ENCODE data around the gene APOBEC3F. TPM values are rescaled to one million over a fixed set of nuclear protein-coding genes. Genes with fewer than 3 reads are reported as not detected.
A peak's percentile ranks its signal among the peaks of the same experiment; 100 is the strongest.
"Not testable (repeated sequence)": the region's sequence is repeated elsewhere in the genome, so short reads cannot be mapped to it uniquely, and the experiment has no call there.

APOBEC3F gene
- total RNA-seq, 2 experiments from 2014 or later, result 33.4 to 34.9 TPM

DNA sequence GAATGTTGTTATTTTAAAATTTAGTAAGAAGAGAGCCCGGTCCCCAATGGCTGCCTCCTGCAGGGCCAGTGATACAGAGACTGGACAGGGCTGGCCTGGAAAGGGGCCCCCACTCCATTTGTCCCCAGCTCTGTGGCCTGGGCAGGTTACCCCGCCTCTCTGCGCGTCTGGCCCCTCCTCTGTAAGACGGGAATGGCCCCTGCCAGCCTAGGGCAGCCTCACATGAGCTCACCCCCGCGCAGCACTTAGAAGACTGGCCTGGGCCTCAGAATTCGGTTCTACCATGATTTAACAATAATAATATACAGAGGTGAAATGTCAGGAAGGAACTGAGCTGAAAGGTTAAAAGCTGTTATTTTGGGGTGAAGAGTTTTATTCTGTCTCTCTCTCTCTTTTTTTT is 37.7 kb downstream of the APOBEC3F start:
- Mint-ChIP-seq H3K4me1 (ENCODE audit: low read depth) (peaks cover 46% of the 10 kb centered on the region), H3K27ac (peak overlapping the region; percentile 93), H3K27me3 (no peaks in the 10 kb centered on the region), H3K4me3 (peak overlapping the region; percentile 93), H3K36me3 (peaks cover 22% of the 10 kb centered on the region), H3K9me3 (no peaks in the 10 kb centered on the region)
- ChIA-PET CTCF (interaction anchor here (0.6 to 1.0 kb wide), 5 partner anchors 14 to 208 kb away, joined by 3 to 6 read pairs (median 4); no protein-coding TSS in a partner anchor), POLR2A (interaction anchor here (0.7 to 1.3 kb wide), 7 partner anchors 10 to 71 kb away, joined by 3 to 5 read pairs (median 3); no protein-coding TSS in a partner anchor)
- DNase-seq, result no peak
- intact Hi-C loops (cut with micrococcal nuclease), result no loop called here

DNA sequence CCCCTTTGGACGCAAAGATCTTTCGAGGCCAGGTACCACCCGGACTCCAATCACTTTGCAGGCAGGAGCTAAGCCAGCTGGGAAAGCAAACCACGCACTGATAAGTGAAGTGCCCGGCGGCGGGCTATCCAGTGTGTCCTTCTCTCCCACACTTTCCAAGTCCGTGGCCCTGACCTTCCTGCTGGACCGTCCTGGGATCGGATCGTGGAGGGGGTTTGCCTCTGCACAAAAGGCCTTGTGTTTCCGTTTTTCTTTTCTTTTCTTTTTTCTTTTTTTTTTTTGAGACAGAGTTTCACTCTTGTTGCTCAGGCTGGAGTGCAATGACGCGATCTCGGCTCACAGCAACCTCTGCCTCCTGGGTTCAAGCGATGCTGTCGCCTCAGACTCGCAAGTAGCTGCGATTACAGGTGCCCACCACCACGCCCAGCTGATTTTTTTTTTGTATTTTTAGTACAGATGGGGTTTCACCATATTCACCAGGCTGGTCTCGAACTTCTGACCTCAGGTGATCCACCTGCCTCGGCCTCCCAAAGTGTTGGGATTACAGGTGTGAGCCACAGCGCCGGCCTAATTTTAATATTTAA is 38.5 kb downstream of the APOBEC3F start:
- intact Hi-C loops (cut with micrococcal nuclease); H3K27me3 Mint-ChIP-seq; DNase-seq; H3K9me3 Mint-ChIP-seq: not testable (repeated sequence)
- Mint-ChIP-seq H3K36me3 (peaks cover 22% of the 10 kb centered on the region), H3K27ac (peak overlapping the region; percentile 93), H3K4me3 (peak overlapping the region; percentile 93), H3K4me1 (ENCODE audit: low read depth) (peaks cover 50% of the 10 kb centered on the region)
- ChIA-PET POLR2A (interaction anchor here (0.9 to 1.2 kb wide), 3 partner anchors 9 to 70 kb away, joined by 3 to 5 read pairs (median 4); no protein-coding TSS in a partner anchor), CTCF (interaction anchor here (0.7 to 1.0 kb wide), 3 partner anchors 34 to 209 kb away, joined by 3 to 6 read pairs (median 3); no protein-coding TSS in a partner anchor)

DNA sequence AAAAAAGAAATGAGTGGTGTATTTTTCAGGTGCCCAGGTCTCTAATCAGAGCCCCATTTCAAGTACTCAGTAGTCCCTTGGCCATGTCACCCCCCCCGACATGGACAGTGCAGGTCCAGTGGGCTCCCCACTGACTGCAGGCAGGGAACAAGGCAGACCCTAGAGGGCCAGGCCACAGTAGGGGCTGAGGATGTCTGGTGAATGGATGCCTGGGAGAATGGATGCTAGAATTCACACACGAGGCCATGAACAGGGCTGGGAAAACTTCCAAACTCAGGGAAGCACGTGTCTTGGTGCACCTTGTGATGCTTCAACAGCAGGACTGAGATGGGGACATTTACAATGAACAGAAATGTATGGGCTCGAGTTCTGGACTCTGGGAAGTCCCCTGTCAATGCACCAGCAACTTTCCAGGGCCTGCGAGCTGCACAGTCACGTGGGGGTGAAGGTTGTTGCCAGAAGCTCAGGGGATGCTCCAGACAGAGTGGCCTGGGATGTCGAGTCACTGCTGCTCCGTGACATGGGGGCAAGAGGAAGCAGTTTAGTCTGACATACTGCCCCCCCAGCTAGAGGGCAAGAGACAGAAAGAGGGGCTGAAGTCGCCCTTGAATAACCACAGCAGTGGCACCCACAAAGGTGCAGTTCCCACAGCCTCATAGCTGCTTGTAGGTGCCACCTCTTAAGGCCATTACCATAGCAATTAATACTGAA is 39.5 kb downstream of the APOBEC3F start:
- POLR2A ChIA-PET, result no interaction called here
- Mint-ChIP-seq H3K9me3 (no peaks in the 10 kb centered on the region), H3K27me3 (no peaks in the 10 kb centered on the region), H3K4me1 (ENCODE audit: low read depth) (peaks cover 50% of the 10 kb centered on the region), H3K27ac (peak overlapping the region; percentile 39), H3K36me3 (peaks cover 23% of the 10 kb centered on the region), H3K4me3 (peak overlapping the region; percentile 13)
- DNase-seq, result no peak
- intact Hi-C loops (cut with micrococcal nuclease), result loop anchor here (5.0 kb wide), 1 partner anchor 37 kb away; no protein-coding TSS in a partner anchor
- CTCF ChIA-PET, result interaction anchor here (1.0 kb wide), 2 partner anchors 211 to 311 kb away, joined by 3 to 4 read pairs; no protein-coding TSS in a partner anchor

DNA sequence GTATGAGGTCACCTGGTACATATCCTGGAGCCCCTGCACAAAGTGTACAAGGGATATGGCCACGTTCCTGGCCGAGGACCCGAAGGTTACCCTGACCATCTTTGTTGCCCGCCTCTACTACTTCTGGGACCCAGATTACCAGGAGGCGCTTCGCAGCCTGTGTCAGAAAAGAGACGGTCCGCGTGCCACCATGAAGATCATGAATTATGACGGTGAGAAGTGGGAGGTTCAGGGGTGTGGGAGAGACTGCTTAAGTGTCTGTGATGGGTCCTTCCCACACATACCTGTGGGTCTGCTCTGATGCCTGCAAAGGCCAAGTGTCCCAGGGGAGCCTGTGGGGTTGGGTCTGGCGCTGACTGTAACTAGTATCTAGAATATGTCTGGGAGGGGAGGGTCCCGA is 40.4 kb downstream of the APOBEC3F start:
- Mint-ChIP-seq H3K4me3 (no peak overlapping the region), H3K27ac (peak overlapping the region; percentile 68), H3K27me3 (no peaks in the 10 kb centered on the region), H3K9me3 (no peaks in the 10 kb centered on the region), H3K36me3 (peaks cover 24% of the 10 kb centered on the region), H3K4me1 (ENCODE audit: low read depth) (peaks cover 50% of the 10 kb centered on the region)
- ChIA-PET POLR2A (no interaction called here), CTCF (interaction anchor here (1.0 to 1.1 kb wide), 3 partner anchors 211 to 312 kb away, joined by 3 to 4 read pairs (median 3); no protein-coding TSS in a partner anchor)
- DNase-seq, result no peak
- intact Hi-C loops (cut with micrococcal nuclease), result loop anchor here (5.0 kb wide), 1 partner anchor 36 kb away; no protein-coding TSS in a partner anchor

DNA sequence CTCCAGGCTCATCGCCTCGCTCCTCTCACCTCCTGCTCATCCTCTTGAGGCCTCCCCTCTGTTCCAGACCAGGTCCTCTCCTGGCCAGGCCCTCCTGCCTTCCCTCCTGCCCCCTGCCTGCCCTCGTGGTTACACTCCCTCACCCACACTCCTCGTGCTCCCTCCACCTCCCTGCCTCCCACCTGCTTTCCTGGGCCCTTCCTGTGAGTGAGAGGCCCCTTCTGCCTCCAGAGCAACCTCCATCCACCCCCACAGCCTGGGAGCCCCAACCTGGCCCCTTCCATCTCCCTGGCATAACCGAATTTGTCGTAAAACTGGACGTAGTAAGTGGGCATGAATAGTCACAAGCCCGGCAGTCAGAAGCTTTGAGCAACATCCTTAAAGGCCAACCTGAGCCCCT is 40.9 kb downstream of the APOBEC3F start:
- H3K9me3 Mint-ChIP-seq, result no peaks in the 10 kb centered on the region
- peaks cover 51% of the 10 kb centered on the region for H3K4me1 Mint-ChIP-seq (ENCODE audit: low read depth)
- no peak for DNase-seq
- CTCF ChIA-PET, result interaction anchor here (1.1 kb wide), 1 partner anchor 212 kb away, joined by 3 read pairs; no protein-coding TSS in a partner anchor
- H3K4me3 Mint-ChIP-seq, result no peak overlapping the region
- intact Hi-C loops (cut with micrococcal nuclease), result loop anchor here (5.0 kb wide), 1 partner anchor 36 kb away; no protein-coding TSS in a partner anchor
- H3K36me3 Mint-ChIP-seq, result peaks cover 28% of the 10 kb centered on the region
- peak overlapping the region; percentile 66 for H3K27ac Mint-ChIP-seq
- H3K27me3 Mint-ChIP-seq, result no peaks in the 10 kb centered on the region
- POLR2A ChIA-PET, result interaction anchor here (0.7 kb wide), 1 partner anchor 116 kb away, joined by 3 read pairs; no protein-coding TSS in a partner anchor

DNA sequence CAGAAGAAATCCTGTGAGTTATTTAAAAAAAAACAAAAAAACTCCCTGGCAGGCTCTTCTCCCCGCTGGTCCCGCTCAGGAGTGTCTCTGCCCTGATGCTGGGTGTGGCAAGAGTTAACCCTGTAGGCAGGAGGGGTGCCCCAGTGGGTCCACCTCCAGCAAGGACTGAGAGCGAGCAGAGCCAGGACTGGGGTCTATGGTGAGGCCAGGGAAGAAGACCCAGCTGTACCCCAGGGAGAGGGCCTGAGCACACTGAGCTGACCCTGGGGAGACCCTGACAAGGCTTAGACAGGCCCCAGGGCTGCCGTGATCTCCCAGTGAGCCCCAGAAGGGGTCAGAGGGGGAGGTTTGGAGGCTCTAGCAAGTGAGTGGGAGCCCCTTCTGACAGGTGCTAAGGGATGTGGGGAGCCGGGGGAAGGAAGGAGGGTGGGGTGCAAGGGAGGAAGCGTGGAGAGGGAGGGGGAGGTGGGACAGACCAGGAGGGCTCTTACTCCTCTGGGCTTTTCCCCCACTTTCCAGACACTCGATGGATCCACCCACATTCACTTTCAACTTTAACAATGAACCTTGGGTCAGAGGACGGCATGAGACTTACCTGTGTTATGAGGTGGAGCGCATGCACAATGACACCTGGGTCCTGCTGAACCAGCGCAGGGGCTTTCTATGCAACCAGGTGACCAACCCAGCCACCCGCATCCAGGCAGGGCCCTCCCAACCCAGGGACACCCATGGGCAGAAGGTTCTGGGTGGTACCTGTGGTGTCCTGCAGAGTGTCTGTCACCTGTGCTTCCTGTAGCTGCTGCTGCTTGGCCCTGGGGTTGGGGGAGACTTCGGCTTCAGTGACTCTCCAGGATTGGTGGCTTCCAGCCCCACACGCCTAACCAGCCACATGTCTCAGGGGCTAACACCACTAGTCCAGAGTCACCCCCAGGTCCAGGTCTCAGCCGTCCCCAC is 42.8 kb downstream of the APOBEC3F start:
- Mint-ChIP-seq H3K27me3 (no peaks in the 10 kb centered on the region), H3K9me3 (no peaks in the 10 kb centered on the region), H3K27ac (no peak overlapping the region), H3K4me1 (ENCODE audit: low read depth) (peaks cover 56% of the 10 kb centered on the region), H3K4me3 (no peak overlapping the region), H3K36me3 (peaks cover 29% of the 10 kb centered on the region)
- POLR2A ChIA-PET, result interaction anchor here (0.5 kb wide), 1 partner anchor 32 kb away, joined by 3 read pairs; no protein-coding TSS in a partner anchor
- intact Hi-C loops (cut with micrococcal nuclease), result loop anchor here (5.0 kb wide), 1 partner anchor 34 kb away; no protein-coding TSS in a partner anchor
- CTCF ChIA-PET, result no interaction called here
- no peak for DNase-seq

DNA sequence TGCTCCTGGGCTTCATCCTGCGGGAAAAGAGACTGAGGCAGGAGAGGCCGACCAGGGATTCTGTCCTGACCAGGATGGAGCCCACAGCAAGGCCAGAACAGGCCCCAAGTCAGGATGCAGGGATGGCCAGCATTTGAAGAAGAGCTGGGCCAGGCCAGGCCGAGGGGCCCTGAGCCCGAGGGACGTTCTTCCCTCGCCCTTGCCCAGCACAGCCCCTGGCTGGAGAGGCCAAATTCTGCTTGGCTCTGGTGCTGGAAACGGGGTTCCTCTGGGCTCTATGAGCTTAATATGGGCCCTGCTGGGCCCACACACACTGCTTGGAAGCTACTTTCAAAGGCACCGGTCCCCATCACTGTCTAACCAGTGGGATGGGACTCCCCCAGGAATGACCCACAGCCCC is 44.0 kb downstream of the APOBEC3F start:
- ChIA-PET CTCF (no interaction called here), POLR2A (no interaction called here)
- H3K4me1 Mint-ChIP-seq (ENCODE audit: low read depth), result peaks cover 63% of the 10 kb centered on the region
- H3K27me3 Mint-ChIP-seq, result no peaks in the 10 kb centered on the region
- H3K4me3 Mint-ChIP-seq, result no peak overlapping the region
- intact Hi-C loops (cut with micrococcal nuclease), result loop anchor here (5.0 kb wide), 1 partner anchor 33 kb away; no protein-coding TSS in a partner anchor
- H3K9me3 Mint-ChIP-seq, result no peaks in the 10 kb centered on the region
- H3K36me3 Mint-ChIP-seq, result peaks cover 26% of the 10 kb centered on the region
- H3K27ac Mint-ChIP-seq, result no peak overlapping the region
- no peak for DNase-seq

DNA sequence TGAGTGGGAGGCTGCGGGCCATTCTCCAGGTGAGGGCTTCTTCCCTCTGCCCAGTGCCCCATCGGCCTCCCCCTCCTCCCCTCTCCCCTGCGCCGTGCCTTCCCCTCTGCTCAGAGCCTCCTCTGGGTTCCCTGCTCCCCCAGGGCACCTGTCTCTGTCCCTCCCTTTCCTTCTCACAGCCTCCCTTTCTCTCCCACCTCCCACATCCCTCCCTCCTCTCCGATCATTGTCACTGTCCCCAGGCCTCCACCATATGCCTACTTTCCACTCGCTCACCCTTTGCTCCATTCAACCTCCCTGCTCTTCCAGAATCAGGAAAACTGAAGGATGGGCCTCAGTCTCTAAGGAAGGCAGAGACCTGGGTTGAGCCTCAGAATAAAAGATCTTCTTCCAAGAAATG is 46.4 kb downstream of the APOBEC3F start:
- intact Hi-C loops (cut with micrococcal nuclease), result no loop called here
- H3K4me1 Mint-ChIP-seq (ENCODE audit: low read depth), result peaks cover 66% of the 10 kb centered on the region
- ChIA-PET CTCF (no interaction called here), POLR2A (no interaction called here)
- no peak for DNase-seq
- H3K36me3 Mint-ChIP-seq, result peaks cover 12% of the 10 kb centered on the region
- no peaks in the 10 kb centered on the region for H3K9me3 Mint-ChIP-seq
- peak overlapping the region; percentile 63 for H3K27ac Mint-ChIP-seq
- no peak overlapping the region for H3K4me3 Mint-ChIP-seq
- H3K27me3 Mint-ChIP-seq, result no peaks in the 10 kb centered on the region

DNA sequence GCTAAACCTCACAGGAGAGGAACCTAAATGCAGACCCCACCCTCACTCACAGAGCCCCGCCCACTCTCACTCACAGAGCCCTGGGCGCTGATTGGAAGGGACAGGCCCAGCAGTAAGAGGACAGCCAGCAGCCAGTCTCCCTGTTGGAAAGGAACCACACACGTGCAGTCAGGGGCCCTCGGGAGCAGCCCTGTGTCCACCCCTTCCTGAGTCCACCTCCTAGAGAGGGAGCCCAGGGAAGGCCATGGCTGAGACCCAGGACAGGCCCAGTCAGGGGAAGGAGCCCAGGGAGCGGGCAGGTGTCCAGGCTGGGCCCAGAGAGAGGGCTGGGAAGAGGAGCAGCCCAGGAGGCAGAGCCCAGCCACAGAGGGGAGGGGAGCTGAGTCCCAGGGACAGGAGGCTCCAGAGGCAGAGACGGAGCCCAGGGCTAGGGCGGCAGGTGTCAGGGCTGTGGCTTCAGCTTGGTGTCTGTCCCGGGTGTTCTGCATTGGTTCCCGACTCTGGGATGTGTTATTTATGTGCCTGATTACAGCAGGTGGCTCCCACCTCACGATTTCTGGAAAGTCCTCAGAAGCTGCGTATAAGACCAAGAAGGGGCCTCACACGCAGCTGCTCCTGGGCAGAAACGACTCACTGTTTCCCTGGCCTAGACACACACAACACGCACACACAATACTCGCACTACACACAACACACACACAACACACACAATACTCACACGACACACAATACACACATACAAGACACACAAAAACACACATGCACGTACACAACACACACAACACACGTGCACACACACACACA is 47.4 kb downstream of the APOBEC3F start:
- no peaks in the 10 kb centered on the region for H3K27me3 Mint-ChIP-seq
- peaks cover 72% of the 10 kb centered on the region for H3K4me1 Mint-ChIP-seq (ENCODE audit: low read depth)
- no peak overlapping the region for H3K4me3 Mint-ChIP-seq
- peaks cover 12% of the 10 kb centered on the region for H3K36me3 Mint-ChIP-seq
- H3K27ac Mint-ChIP-seq, result peak overlapping the region; percentile 81
- intact Hi-C loops (cut with micrococcal nuclease), result no loop called here
- H3K9me3 Mint-ChIP-seq, result no peaks in the 10 kb centered on the region
- ChIA-PET CTCF (no interaction called here), POLR2A (interaction anchor here (0.6 to 1.5 kb wide), 4 partner anchors 10 to 230 kb away, joined by 3 to 6 read pairs (median 4); no protein-coding TSS in a partner anchor)
- no peak for DNase-seq

DNA sequence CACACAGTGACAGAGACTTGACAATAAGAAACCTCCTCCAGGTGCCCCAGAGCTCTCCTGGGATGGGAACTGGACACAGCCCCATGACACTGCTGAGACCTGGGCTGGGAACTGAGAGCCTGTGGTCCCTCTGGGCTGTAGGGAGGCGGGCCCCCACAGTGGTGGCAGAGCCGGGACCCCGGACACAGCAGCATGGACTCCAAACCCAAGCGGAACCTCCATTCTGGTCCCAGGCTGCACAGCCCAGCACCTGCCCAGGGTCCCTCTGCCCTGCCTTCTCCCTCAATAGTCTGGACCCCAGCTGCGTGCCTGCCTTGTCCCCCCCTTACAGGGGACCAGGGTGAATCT is 48.0 kb downstream of the APOBEC3F start:
- DNase-seq, result no peak
- Mint-ChIP-seq H3K9me3 (no peaks in the 10 kb centered on the region), H3K4me1 (ENCODE audit: low read depth) (peaks cover 70% of the 10 kb centered on the region), H3K4me3 (no peak overlapping the region), H3K27me3 (no peaks in the 10 kb centered on the region), H3K27ac (peak overlapping the region; percentile 96), H3K36me3 (peaks cover 12% of the 10 kb centered on the region)
- ChIA-PET CTCF (interaction anchor here (2.5 kb wide), 1 partner anchor 29 kb away, joined by 7 read pairs; no protein-coding TSS in a partner anchor), POLR2A (interaction anchor here (1.0 to 1.5 kb wide), 3 partner anchors 10 to 230 kb away, joined by 4 to 6 read pairs (median 5); no protein-coding TSS in a partner anchor)
- intact Hi-C loops (cut with micrococcal nuclease), result no loop called here

Measured in activated CD4-positive, alpha-beta memory T cell treated with anti-CD3 and anti-CD28 coated beads for 36 hours (primary cell).